Glutamatergic neuron (in vitro differentiated cells): ENCODE results near the gene MSH3. TPM values are rescaled to one million over a fixed set of nuclear protein-coding genes. Genes with fewer than 3 reads are reported as not detected.

Source experiments
- DNase-seq: peaks from one replicate; pipeline ENCODE4 v3.0.0; 2022
- H3K27ac Mint-ChIP-seq: one replicate; pipeline ENCODE4 v1.8.0; 2020; ENCODE audit warnings: mild to moderate bottlenecking, mixed read lengths, inconsistent platforms; ENCODE audit not compliant: unreplicated experiment
- H3K27me3 Mint-ChIP-seq: one replicate; pipeline ENCODE4 v1.8.0; 2020; ENCODE audit warnings: mild to moderate bottlenecking, moderate library complexity, mixed read lengths, inconsistent platforms; ENCODE audit not compliant: unreplicated experiment
- H3K36me3 Mint-ChIP-seq: one replicate; pipeline ENCODE4 v1.8.0; 2020; ENCODE audit warnings: mild to moderate bottlenecking, mixed read lengths, inconsistent platforms; ENCODE audit not compliant: unreplicated experiment
- H3K4me1 Mint-ChIP-seq: one replicate; pipeline ENCODE4 v1.8.0; 2020; ENCODE audit warnings: mild to moderate bottlenecking, low read depth, mixed read lengths, inconsistent platforms; ENCODE audit not compliant: unreplicated experiment
- H3K4me3 Mint-ChIP-seq: one replicate; pipeline ENCODE4 v1.8.0; 2020; ENCODE audit warnings: mild to moderate bottlenecking, mixed read lengths, inconsistent platforms; ENCODE audit not compliant: unreplicated experiment
- H3K9me3 Mint-ChIP-seq: one replicate; pipeline ENCODE4 v1.8.0; 2020; ENCODE audit warnings: mild to moderate bottlenecking, moderate library complexity, mixed read lengths, inconsistent platforms; ENCODE audit not compliant: unreplicated experiment
- total RNA-seq: library from RNA; stranded (reverse); fragmentation: NEBNext Ultra II Directional; extraction: Animal tissue kit (Norgen Biotek cat#: 25700); gene quantifications from one replicate; pipeline ENCODE4 v1.2.1, GENCODE V29; 2021; ENCODE audit not compliant: unreplicated experiment
- TF ChIP-seq, protein P1 (sequence below): fragments of 200-600 bp; sonication (generic); IDR thresholded peaks from one replicate; pipeline ENCODE4 v1.5.0; 2021; ENCODE audit not compliant: partially characterized antibody, unreplicated experiment

MSH3 gene
- total RNA-seq, 1 donor from 2014 or later = 14.4 TPM

GRCh38 chr5:80615266-80615914, 39.1 kb upstream of the MSH3 start:
- no peak overlapping the region for H3K4me3 Mint-ChIP-seq
- DNase-seq = no peak
- TF ChIP-seq, protein P1, sequence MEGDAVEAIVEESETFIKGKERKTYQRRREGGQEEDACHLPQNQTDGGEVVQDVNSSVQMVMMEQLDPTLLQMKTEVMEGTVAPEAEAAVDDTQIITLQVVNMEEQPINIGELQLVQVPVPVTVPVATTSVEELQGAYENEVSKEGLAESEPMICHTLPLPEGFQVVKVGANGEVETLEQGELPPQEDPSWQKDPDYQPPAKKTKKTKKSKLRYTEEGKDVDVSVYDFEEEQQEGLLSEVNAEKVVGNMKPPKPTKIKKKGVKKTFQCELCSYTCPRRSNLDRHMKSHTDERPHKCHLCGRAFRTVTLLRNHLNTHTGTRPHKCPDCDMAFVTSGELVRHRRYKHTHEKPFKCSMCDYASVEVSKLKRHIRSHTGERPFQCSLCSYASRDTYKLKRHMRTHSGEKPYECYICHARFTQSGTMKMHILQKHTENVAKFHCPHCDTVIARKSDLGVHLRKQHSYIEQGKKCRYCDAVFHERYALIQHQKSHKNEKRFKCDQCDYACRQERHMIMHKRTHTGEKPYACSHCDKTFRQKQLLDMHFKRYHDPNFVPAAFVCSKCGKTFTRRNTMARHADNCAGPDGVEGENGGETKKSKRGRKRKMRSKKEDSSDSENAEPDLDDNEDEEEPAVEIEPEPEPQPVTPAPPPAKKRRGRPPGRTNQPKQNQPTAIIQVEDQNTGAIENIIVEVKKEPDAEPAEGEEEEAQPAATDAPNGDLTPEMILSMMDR = no peak
- no peaks in the 10 kb centered on the region for H3K27me3 Mint-ChIP-seq
- no peaks in the 10 kb centered on the region for H3K9me3 Mint-ChIP-seq
- H3K27ac Mint-ChIP-seq = no peak overlapping the region
- H3K36me3 Mint-ChIP-seq = no peaks in the 10 kb centered on the region
- no peaks in the 10 kb centered on the region for H3K4me1 Mint-ChIP-seq

DNA sequence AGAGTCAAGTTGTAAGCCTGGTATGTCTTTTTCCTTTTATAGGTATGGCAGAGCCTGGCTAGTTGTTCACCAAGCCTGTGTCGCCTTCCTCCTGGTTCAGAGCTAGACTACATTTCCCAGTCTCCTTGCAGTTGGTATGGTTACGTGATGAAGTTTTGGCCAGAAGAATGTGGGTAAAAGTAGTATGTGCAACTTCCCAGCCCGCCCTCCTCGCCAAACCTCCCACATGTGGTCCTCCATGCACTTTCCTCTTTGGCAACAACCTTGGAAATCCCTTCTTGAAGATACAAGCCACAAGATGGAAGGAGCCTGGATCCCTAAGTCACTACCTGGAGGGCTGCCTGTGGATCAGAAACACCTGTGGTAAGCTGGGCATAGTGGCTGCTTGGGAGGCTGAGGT, 36.0 kb upstream of the MSH3 start:
- H3K27ac Mint-ChIP-seq = no peak overlapping the region
- no peaks in the 10 kb centered on the region for H3K4me1 Mint-ChIP-seq
- no peaks in the 10 kb centered on the region for H3K9me3 Mint-ChIP-seq
- DNase-seq = no peak
- no peaks in the 10 kb centered on the region for H3K27me3 Mint-ChIP-seq
- no peaks in the 10 kb centered on the region for H3K36me3 Mint-ChIP-seq
- no peak overlapping the region for H3K4me3 Mint-ChIP-seq
- TF ChIP-seq, protein P1 = no peak

DNA sequence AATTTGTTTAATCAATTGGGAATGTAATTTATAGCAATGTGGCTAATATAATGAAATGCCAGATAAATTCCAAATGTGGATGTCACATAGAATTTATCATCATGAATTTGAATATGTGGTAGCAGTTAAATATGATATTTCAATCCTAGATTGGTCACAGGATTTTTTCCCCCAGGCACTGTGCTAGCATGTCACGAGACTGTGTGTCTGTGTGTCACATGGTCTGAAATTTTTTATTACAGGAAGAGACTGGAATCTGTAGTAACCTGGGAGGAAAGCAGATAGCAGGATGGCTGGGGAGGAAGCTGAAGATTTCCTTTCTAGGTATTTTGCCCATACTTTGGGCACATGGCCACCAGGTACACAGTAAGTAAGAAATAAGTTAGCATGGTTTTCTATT, 35.4 kb upstream of the MSH3 start:
- TF ChIP-seq, protein P1 = no peak
- no peaks in the 10 kb centered on the region for H3K9me3 Mint-ChIP-seq
- peaks cover under 1% of the 10 kb centered on the region for H3K4me1 Mint-ChIP-seq
- H3K36me3 Mint-ChIP-seq = no peaks in the 10 kb centered on the region
- no peaks in the 10 kb centered on the region for H3K27me3 Mint-ChIP-seq
- no peak overlapping the region for H3K4me3 Mint-ChIP-seq
- no peak for DNase-seq
- no peak overlapping the region for H3K27ac Mint-ChIP-seq

- peaks cover 1% of the 10 kb centered on the region for H3K4me1 Mint-ChIP-seq
- H3K27me3 Mint-ChIP-seq = no peaks in the 10 kb centered on the region
- no peak for DNase-seq
- no peak overlapping the region for H3K4me3 Mint-ChIP-seq
- TF ChIP-seq, protein P1 = no peak
- H3K36me3 Mint-ChIP-seq = no peaks in the 10 kb centered on the region
- no peak overlapping the region for H3K27ac Mint-ChIP-seq
- H3K9me3 Mint-ChIP-seq = no peaks in the 10 kb centered on the region
Observed at GRCh38 chr5:80620211-80620610, 34.2 kb upstream of the MSH3 start.

- H3K4me1 Mint-ChIP-seq = peaks cover 1% of the 10 kb centered on the region
- H3K27ac Mint-ChIP-seq = no peak overlapping the region
- H3K27me3 Mint-ChIP-seq = no peaks in the 10 kb centered on the region
- no peak for DNase-seq
- no peaks in the 10 kb centered on the region for H3K9me3 Mint-ChIP-seq
- TF ChIP-seq, protein P1 = no peak
- no peak overlapping the region for H3K4me3 Mint-ChIP-seq
- H3K36me3 Mint-ChIP-seq = no peaks in the 10 kb centered on the region
Observed at GRCh38 chr5:80622756-80623155, 31.7 kb upstream of the MSH3 start.
